NCI-H510A (cell line): ENCODE results near the gene ANXA8.

Experiments used
- DNase-seq: peaks from one replicate; lab custom pipeline; 2025; lab: John Stamatoyannopoulos, UW

The ANXA8 gene

GRCh38 chr10:47447209-47447608, 36.7 kb downstream of the ANXA8 start:
- DNase-seq, result no peak

- no peak for DNase-seq
These were observed 38.2 kb downstream of the ANXA8 start for GRCh38 chr10:47445720-47446119.

- DNase-seq, result no peak
These were observed 39.9 kb downstream of the ANXA8 start for GRCh38 chr10:47444047-47444446.

DNA sequence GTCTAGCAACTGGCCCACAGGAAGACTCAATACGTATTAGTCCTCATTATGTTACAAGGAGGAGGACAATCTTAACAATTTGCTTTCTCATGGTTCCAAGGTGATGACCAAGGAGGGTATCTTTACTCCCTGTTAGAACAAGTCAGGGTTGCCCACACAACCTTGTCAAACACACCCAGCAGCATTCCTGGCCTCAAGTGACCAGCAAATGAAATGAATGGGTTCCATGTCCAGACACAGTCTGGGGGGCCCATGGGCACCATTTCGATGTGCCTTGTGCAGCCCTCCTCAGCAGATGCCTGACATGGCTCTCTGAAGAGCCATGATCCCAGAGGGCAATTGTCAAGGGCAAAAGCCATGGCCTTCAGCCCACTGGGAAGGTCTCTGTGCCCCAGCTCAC, 40.8 kb downstream of the ANXA8 start:
- DNase-seq, result no peak

- no peak for DNase-seq
These were observed 41.6 kb downstream of the ANXA8 start for GRCh38 chr10:47442351-47442750.

- DNase-seq, result no peak
These were observed 42.0 kb downstream of the ANXA8 start for GRCh38 chr10:47441938-47442337.

GRCh38 chr10:47440207-47440606, 43.7 kb downstream of the ANXA8 start:
- DNase-seq, result no peak

DNA sequence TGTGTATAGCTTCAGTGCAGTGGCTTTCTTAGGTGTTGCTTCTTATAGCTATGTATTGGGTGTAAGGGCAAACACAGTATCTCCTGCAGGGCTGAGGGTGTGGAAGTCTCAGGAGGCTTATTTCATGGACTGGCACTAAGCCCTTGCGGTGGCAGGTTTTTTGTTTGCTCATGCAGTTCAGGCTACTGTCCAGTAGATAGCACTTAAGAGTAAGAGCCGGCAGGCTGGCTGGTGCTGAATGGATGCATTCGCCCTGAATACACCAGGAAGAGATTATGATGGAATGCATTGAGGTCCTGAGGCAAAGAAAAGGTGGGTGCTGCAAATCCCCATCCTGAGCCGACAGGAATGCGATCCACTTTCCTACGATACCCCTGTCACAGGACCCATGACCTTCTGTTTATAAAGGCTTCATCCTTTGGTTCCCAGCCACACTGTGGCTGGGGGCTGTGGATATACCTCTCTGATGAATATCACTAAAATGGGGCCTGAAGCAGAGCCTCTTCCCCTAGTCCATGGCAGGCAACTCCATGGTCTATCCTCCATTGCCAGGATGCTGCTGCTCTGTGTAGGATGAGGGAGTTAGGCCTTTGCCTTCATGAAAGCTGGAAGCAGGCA, 44.9 kb downstream of the ANXA8 start:
- DNase-seq, result no peak

- DNase-seq, result no peak
These were observed 48.8 kb downstream of the ANXA8 start for GRCh38 chr10:47435081-47435480.

DNA sequence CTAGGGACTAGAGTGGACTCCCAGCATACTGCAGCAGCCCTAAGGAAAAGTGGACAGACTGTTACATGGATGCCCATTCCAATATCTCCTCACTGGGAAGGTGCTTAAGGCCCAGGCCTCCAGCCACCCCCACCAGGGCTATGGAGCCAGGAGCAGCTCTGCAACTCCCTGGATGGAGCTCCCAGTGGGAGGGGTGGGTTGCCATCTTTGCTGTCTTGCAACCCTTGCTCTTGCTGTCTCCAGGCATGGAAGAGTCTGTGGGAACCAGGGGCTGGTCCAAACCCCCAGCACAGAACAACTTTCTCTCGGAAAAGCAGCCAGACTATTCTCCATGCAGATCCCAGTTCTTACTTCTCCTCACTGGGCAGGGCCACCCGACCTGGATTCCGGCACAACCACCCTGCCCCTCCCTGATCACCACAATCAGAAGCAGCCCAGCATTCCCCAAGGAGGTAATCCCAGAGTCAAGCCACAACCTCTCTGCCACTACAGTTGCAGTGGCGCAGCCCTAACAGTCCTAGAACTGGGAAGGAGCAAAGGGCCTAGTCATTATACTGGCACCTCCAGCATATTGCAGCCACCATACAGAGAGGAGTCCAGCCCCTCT, 58.0 kb downstream of the ANXA8 start:
- no peak for DNase-seq

GRCh38 chr10:47424231-47424630, 59.7 kb downstream of the ANXA8 start:
- DNase-seq, result no peak

- DNase-seq, result no peak
These were observed 60.4 kb downstream of the ANXA8 start for GRCh38 chr10:47423476-47423875.

- no peak for DNase-seq
These were observed 62.6 kb downstream of the ANXA8 start for GRCh38 chr10:47421057-47421952.

GRCh38 chr10:47420305-47421056, 63.4 kb downstream of the ANXA8 start:
- DNase-seq, result no peak

GRCh38 chr10:47419421-47419820, 64.5 kb downstream of the ANXA8 start:
- DNase-seq, result no peak

DNA sequence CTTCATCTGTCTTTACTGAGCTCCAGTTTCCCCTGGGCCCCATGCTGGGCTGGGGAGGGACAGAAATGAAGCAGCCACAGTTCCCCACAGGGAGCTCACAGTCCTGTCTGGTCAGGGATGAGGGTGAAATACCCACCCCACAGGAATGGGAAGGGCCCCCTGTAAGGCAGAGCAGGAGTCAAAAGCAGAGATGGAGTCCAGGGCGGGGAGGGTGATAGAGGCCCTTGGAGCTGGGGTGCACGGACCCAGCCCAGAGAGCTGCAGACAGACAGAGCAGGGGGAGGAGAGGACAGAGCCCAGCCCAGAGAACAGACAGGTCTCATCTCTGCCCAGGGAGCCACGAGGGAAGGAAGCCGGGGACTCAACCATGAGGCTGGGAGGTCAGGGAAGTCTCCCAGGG, 64.9 kb downstream of the ANXA8 start:
- no peak for DNase-seq

GRCh38 chr10:47418321-47418720, 65.6 kb downstream of the ANXA8 start:
- DNase-seq, result no peak
